Dedifferentiated amniotic fluid mesenchymal stem cell (primary cell): ENCODE results near the gene RASGRF1.
"Not testable (repeated sequence)": the region's sequence is repeated elsewhere in the genome, so short reads cannot be mapped to it uniquely, and the experiment has no call there.

Source experiments
- DNase-seq: peaks from one replicate; pipeline ENCODE4 v3.0.0-alpha.2; 2016; ENCODE audit errors: extremely low spot score

Gene RASGRF1

GRCh38 chr15:79090487-79091203 is at the start of gene RASGRF1:
Gene RASGRF1, minus strand, starts transcription at chr15:79090780. Its CDS starts 282 bp downstream, at chr15:79090498.
- DNase-seq, result no peak

GRCh38 chr15:79136434-79137046 is 46.0 kb upstream of the RASGRF1 start:
- no peak for DNase-seq

GRCh38 chr15:79133309-79133708 is 42.7 kb upstream of the RASGRF1 start:
- no peak for DNase-seq

- DNase-seq, result no peak
Observed at GRCh38 chr15:79132770-79133169, 42.2 kb upstream of the RASGRF1 start.

GRCh38 chr15:79132361-79132760 is 41.8 kb upstream of the RASGRF1 start:
- no peak for DNase-seq

GRCh38 chr15:79130535-79131130 is 40.1 kb upstream of the RASGRF1 start:
- DNase-seq, result no peak

- no peak for DNase-seq
Observed at GRCh38 chr15:79129235-79129634, 38.7 kb upstream of the RASGRF1 start.

- no peak for DNase-seq
Observed at GRCh38 chr15:79128556-79128955, 38.0 kb upstream of the RASGRF1 start.

GRCh38 chr15:79124388-79124787 is 33.8 kb upstream of the RASGRF1 start:
- no peak for DNase-seq

GRCh38 chr15:79122991-79123390 is 32.4 kb upstream of the RASGRF1 start:
- no peak for DNase-seq

GRCh38 chr15:79122391-79122790 is 31.8 kb upstream of the RASGRF1 start:
- DNase-seq, result no peak

GRCh38 chr15:79121571-79121970 is 31.0 kb upstream of the RASGRF1 start:
- no peak for DNase-seq

GRCh38 chr15:79117442-79118204 is 27.0 kb upstream of the RASGRF1 start:
- DNase-seq, result no peak

- DNase-seq, result no peak
Observed at GRCh38 chr15:79116771-79117170, 26.2 kb upstream of the RASGRF1 start.

- DNase-seq, result no peak
Observed at GRCh38 chr15:79115986-79116665, 25.5 kb upstream of the RASGRF1 start.

- DNase-seq, result no peak
Observed at GRCh38 chr15:79113831-79114230, 23.3 kb upstream of the RASGRF1 start.

- DNase-seq, result not testable (repeated sequence)
Observed at GRCh38 chr15:79111404-79111803, 20.8 kb upstream of the RASGRF1 start.

GRCh38 chr15:79105141-79105540 is 14.6 kb upstream of the RASGRF1 start:
- no peak for DNase-seq

- no peak for DNase-seq
Observed at GRCh38 chr15:79102595-79102994, 12.0 kb upstream of the RASGRF1 start.

- DNase-seq, result no peak
Observed at GRCh38 chr15:79101866-79102581, 11.4 kb upstream of the RASGRF1 start.

- DNase-seq, result no peak
Observed at GRCh38 chr15:79099692-79100091, 9.1 kb upstream of the RASGRF1 start.
